Amniotic stem cell (primary cell): Measurements from ENCODE around the gene ALAS1.
"Not testable (repeated sequence)": the region's sequence is repeated elsewhere in the genome, so short reads cannot be mapped to it uniquely, and the experiment has no call there.

Source experiments
- DNase-seq: peaks from one replicate; lab custom pipeline; 2025; lab: John Stamatoyannopoulos, UW

ALAS1 gene

GRCh38 chr3:52176951-52177700, 20.8 kb upstream of the ALAS1 start:
- no peak for DNase-seq

- no peak for DNase-seq
These were observed 20.3 kb upstream of the ALAS1 start for GRCh38 chr3:52177701-52178042.

- not testable (repeated sequence) for DNase-seq
These were observed 19.8 kb upstream of the ALAS1 start for GRCh38 chr3:52178126-52178525.

- DNase-seq = no peak
These were observed 19.4 kb upstream of the ALAS1 start for GRCh38 chr3:52178537-52178936.

- DNase-seq = no peak
These were observed 16.4 kb upstream of the ALAS1 start for GRCh38 chr3:52181543-52181942.

GRCh38 chr3:52182196-52182595, 15.8 kb upstream of the ALAS1 start:
- no peak for DNase-seq

- DNase-seq = no peak
These were observed 15.3 kb upstream of the ALAS1 start for GRCh38 chr3:52182691-52183090.

GRCh38 chr3:52183786-52184445, 14.0 kb upstream of the ALAS1 start:
- no peak for DNase-seq

- no peak for DNase-seq
These were observed 13.3 kb upstream of the ALAS1 start for GRCh38 chr3:52184690-52185089.

- no peak for DNase-seq
These were observed 12.6 kb upstream of the ALAS1 start for GRCh38 chr3:52185311-52185710.

GRCh38 chr3:52185837-52186236, 12.1 kb upstream of the ALAS1 start:
- no peak for DNase-seq

GRCh38 chr3:52186729-52187128, 11.2 kb upstream of the ALAS1 start:
- DNase-seq = no peak

GRCh38 chr3:52188556-52188955, 9.4 kb upstream of the ALAS1 start:
- no peak for DNase-seq

GRCh38 chr3:52190294-52191074, 7.5 kb upstream of the ALAS1 start:
- no peak for DNase-seq

GRCh38 chr3:52191663-52192062, 6.3 kb upstream of the ALAS1 start:
- no peak for DNase-seq

- DNase-seq = peak; percentile 23
These were observed 4.9 kb upstream of the ALAS1 start for GRCh38 chr3:52193065-52193464.

GRCh38 chr3:52194485-52195290, 3.3 kb upstream of the ALAS1 start:
- DNase-seq = no peak

GRCh38 chr3:52195291-52195597, 2.7 kb upstream of the ALAS1 start:
- no peak for DNase-seq

- DNase-seq = no peak
These were observed 2.1 kb upstream of the ALAS1 start for GRCh38 chr3:52195823-52196331.

GRCh38 chr3:52196977-52197376, 983 bp upstream of the ALAS1 start:
- DNase-seq = no peak

- no peak for DNase-seq
These were observed 490 bp upstream of the ALAS1 start for GRCh38 chr3:52197499-52197841.
